Measurements from ENCODE around the gene NUDT14.

The NUDT14 gene

GRCh38 chr14:105145381-105146180 is 35.5 kb downstream of the NUDT14 start:
- TF ChIP-seq CTCF (conservative IDR thresholded peaks at IDR 0.05; ENCODE audit: low read length) (no peak), EZH2phosphoT487 (IDR thresholded peaks at IDR 0.05; ENCODE audit: borderline replicate concordance) (no peak)
- no peak overlapping the region for H2AFZ ChIP-seq (ENCODE audit: low read length)

GRCh38 chr14:105144666-105145380 is 36.3 kb downstream of the NUDT14 start:
- no peaks in the 10 kb centered on the region for H3K79me2 ChIP-seq (ENCODE audit: insufficient read depth, low read length)
- TF ChIP-seq EZH2phosphoT487 (IDR thresholded peaks at IDR 0.05; ENCODE audit: borderline replicate concordance) = no peak
- TF ChIP-seq CTCF (conservative IDR thresholded peaks at IDR 0.05; ENCODE audit: low read length) = no peak; the same call in 1 of the 2 replicates
- H3K9me2 ChIP-seq (replicated peaks; ENCODE audit: low read depth, low read length) = no peaks in the 10 kb centered on the region
- H3K9me3 ChIP-seq (ENCODE audit: insufficient read depth, low read depth, low read length) = peaks cover 3% of the 10 kb centered on the region; the same call in 1 of the 2 replicates
- H4K20me1 ChIP-seq (ENCODE audit: insufficient read depth, low read length, poor library complexity, severe bottlenecking) = no peaks in the 10 kb centered on the region
- no peaks in the 10 kb centered on the region for H3F3A ChIP-seq (ENCODE audit: low read depth)
- no peaks in the 10 kb centered on the region for H3K4me1 ChIP-seq (ENCODE audit: insufficient read depth, low read length, poor library complexity, severe bottlenecking)
- no peak overlapping the region for H3K9ac ChIP-seq (ENCODE audit: low read depth, low read length, poor library complexity, severe bottlenecking)
- H2AFZ ChIP-seq (ENCODE audit: low read length) = no peak overlapping the region
- H3K4me3 ChIP-seq (ENCODE audit: low read length, poor library complexity, severe bottlenecking) = no peak overlapping the region
- H3K4me2 ChIP-seq (ENCODE audit: low read depth, low read length, poor library complexity, severe bottlenecking) = no peak overlapping the region
- H3K36me3 ChIP-seq (ENCODE audit: insufficient read depth, low read length) = no peaks in the 10 kb centered on the region
- no peaks in the 10 kb centered on the region for H3K27me3 ChIP-seq (ENCODE audit: insufficient read depth, low read length, poor library complexity, severe bottlenecking)

More at GRCh38 chr14:105145381-105146180, 35.5 kb downstream of the NUDT14 start:
- no peaks in the 10 kb centered on the region for H3K9me2 ChIP-seq (replicated peaks; ENCODE audit: low read depth, low read length)
- H3K4me3 ChIP-seq (ENCODE audit: low read length, poor library complexity, severe bottlenecking) = no peak overlapping the region
- H4K20me1 ChIP-seq (ENCODE audit: insufficient read depth, low read length, poor library complexity, severe bottlenecking) = no peaks in the 10 kb centered on the region
- no peak overlapping the region for H3K9ac ChIP-seq (ENCODE audit: low read depth, low read length, poor library complexity, severe bottlenecking)
- H3F3A ChIP-seq (ENCODE audit: low read depth) = no peaks in the 10 kb centered on the region
- H3K36me3 ChIP-seq (ENCODE audit: insufficient read depth, low read length) = no peaks in the 10 kb centered on the region
- H3K79me2 ChIP-seq (ENCODE audit: insufficient read depth, low read length) = no peaks in the 10 kb centered on the region
- no peak overlapping the region for H3K4me2 ChIP-seq (ENCODE audit: low read depth, low read length, poor library complexity, severe bottlenecking)
- H3K27me3 ChIP-seq (ENCODE audit: insufficient read depth, low read length, poor library complexity, severe bottlenecking) = no peaks in the 10 kb centered on the region
- H3K9me3 ChIP-seq (ENCODE audit: insufficient read depth, low read depth, low read length) = no peaks in the 10 kb centered on the region
- H3K4me1 ChIP-seq (ENCODE audit: insufficient read depth, low read length, poor library complexity, severe bottlenecking) = no peaks in the 10 kb centered on the region

GRCh38 chr14:105144026-105144665 is 37.0 kb downstream of the NUDT14 start:
- Histone ChIP-seq H3K4me3 (ENCODE audit: low read length, poor library complexity, severe bottlenecking) (no peak overlapping the region), H3K27me3 (ENCODE audit: insufficient read depth, low read length, poor library complexity, severe bottlenecking) (no peaks in the 10 kb centered on the region), H2AFZ (ENCODE audit: low read length) (no peak overlapping the region), H3K9ac (ENCODE audit: low read depth, low read length, poor library complexity, severe bottlenecking) (no peak overlapping the region), H3K79me2 (ENCODE audit: insufficient read depth, low read length) (no peaks in the 10 kb centered on the region), H3K9me2 (replicated peaks; ENCODE audit: low read depth, low read length) (no peaks in the 10 kb centered on the region), H3K4me2 (ENCODE audit: low read depth, low read length, poor library complexity, severe bottlenecking) (no peak overlapping the region), H4K20me1 (ENCODE audit: insufficient read depth, low read length, poor library complexity, severe bottlenecking) (no peaks in the 10 kb centered on the region), H3K9me3 (ENCODE audit: insufficient read depth, low read depth, low read length) (peaks cover 8% of the 10 kb centered on the region; the same call in 1 of the 2 replicates), H3K36me3 (ENCODE audit: insufficient read depth, low read length) (no peaks in the 10 kb centered on the region), H3F3A (ENCODE audit: low read depth) (no peaks in the 10 kb centered on the region), H3K4me1 (ENCODE audit: insufficient read depth, low read length, poor library complexity, severe bottlenecking) (no peaks in the 10 kb centered on the region)
- TF ChIP-seq CTCF (conservative IDR thresholded peaks at IDR 0.05; ENCODE audit: low read length) = no peak
- TF ChIP-seq EZH2phosphoT487 (IDR thresholded peaks at IDR 0.05; ENCODE audit: borderline replicate concordance) = no peak
